BJ (cell line): ENCODE results near the gene MDGA2. TPM values are rescaled to one million over a fixed set of nuclear protein-coding genes. Genes with fewer than 3 reads are reported as not detected.

Experiments used
- CTCF ChIA-PET: fragments of 350-600 bp; formaldehyde crosslinking; extraction: SDS; loops from one replicate; lab custom pipeline; 2021; ENCODE audit warnings: antibody characterized with exemption, inconsistent platforms; lab: Yijun Ruan, JAX
- POLR2A ChIA-PET: fragments of 300-600 bp; sonication (Branson Sonifier 250); formaldehyde crosslinking; extraction: SDS; loops from one replicate; lab custom pipeline; 2021; ENCODE audit warnings: antibody characterized with exemption; lab: Charles Lee
- DNase-seq: peaks from one replicate; pipeline ENCODE4 v3.0.0-alpha.2; 2011; ENCODE audit warnings: low read depth
- H3K27me3 ChIP-seq: 2 replicates; pipeline ENCODE4 v1.6.0; 2011; ENCODE audit warnings: low read length; ENCODE audit not compliant: control insufficient read depth, insufficient read depth
- H3K36me3 ChIP-seq: 2 replicates; pipeline ENCODE4 v1.5.1; 2011; ENCODE audit warnings: low read length; ENCODE audit not compliant: control insufficient read depth, insufficient read depth
- H3K4me3 ChIP-seq: 2 replicates; pipeline ENCODE4 v1.5.1; 2011; ENCODE audit warnings: low read depth, mild to moderate bottlenecking, control low read depth, low read length
- CTCF ChIP-seq: IDR thresholded peaks from 2 replicates; pipeline ENCODE4 v1.5.1; 2011; ENCODE audit warnings: low read depth, mild to moderate bottlenecking, control low read depth, inconsistent platforms, low read length, moderate library complexity; ENCODE audit not compliant: insufficient read depth
- polyA minus RNA-seq: library from RNA; depleted of rRNA, polyadenylated mRNA; stranded (reverse); fragments of >200 nt; gene quantifications from 2 replicates; pipeline ENCODE4 v1.2.3, GENCODE V29; 2011; rRNA and poly(A)+ RNA removed
- polyA plus RNA-seq: library from polyadenylated mRNA; depleted of rRNA; stranded (reverse); fragments of >200 nt; gene quantifications from 2 replicates; pipeline ENCODE4 v1.2.3, GENCODE V29; 2011; rRNA removed

Gene MDGA2
- polyA plus RNA-seq (not detected in 2 replicates), polyA minus RNA-seq (not detected in 2 replicates)

GRCh38 chr14:47675466-47676314 lies at the start of gene MDGA2:
TSS of gene MDGA2 (minus strand) at chr14:47675605.
- CTCF ChIA-PET: no interaction called here

GRCh38 chr14:47722929-47723693 lies 47.7 kb upstream of the MDGA2 start:
- Histone ChIP-seq H3K27me3 (no peaks in the 10 kb centered on the region), H3K4me3 (no peak overlapping the region), H3K36me3 (no peaks in the 10 kb centered on the region)
- POLR2A ChIA-PET: no interaction called here
- DNase-seq: no peak
- CTCF ChIA-PET: no interaction called here
- no peak for TF ChIP-seq CTCF

More at GRCh38 chr14:47675466-47676314, at the start of gene MDGA2:
- no peak for TF ChIP-seq CTCF
- H3K36me3 ChIP-seq: no peaks in the 10 kb centered on the region
- DNase-seq: no peak
- peaks cover 2% of the 10 kb centered on the region; the same call in 1 of the 2 replicates for H3K27me3 ChIP-seq
- H3K4me3 ChIP-seq: no peak within 1 kb of the TSS
- POLR2A ChIA-PET: no interaction called here

GRCh38 chr14:47720281-47720680 lies 44.9 kb upstream of the MDGA2 start:
- Histone ChIP-seq H3K4me3 (no peak overlapping the region), H3K36me3 (no peaks in the 10 kb centered on the region), H3K27me3 (no peaks in the 10 kb centered on the region)
- POLR2A ChIA-PET: no interaction called here
- no peak for TF ChIP-seq CTCF
- no peak for DNase-seq
- CTCF ChIA-PET: no interaction called here

GRCh38 chr14:47715330-47715729 lies 39.9 kb upstream of the MDGA2 start:
- DNase-seq: no peak
- POLR2A ChIA-PET: no interaction called here
- TF ChIP-seq CTCF: no peak

GRCh38 chr14:47710581-47710980 lies 35.2 kb upstream of the MDGA2 start:
- POLR2A ChIA-PET: no interaction called here
- CTCF ChIA-PET: no interaction called here
- H3K36me3 ChIP-seq: no peaks in the 10 kb centered on the region
- no peak for TF ChIP-seq CTCF
- no peaks in the 10 kb centered on the region for H3K27me3 ChIP-seq
- DNase-seq: no peak
- no peak overlapping the region for H3K4me3 ChIP-seq

More at GRCh38 chr14:47715330-47715729, 39.9 kb upstream of the MDGA2 start:
- no peaks in the 10 kb centered on the region for H3K36me3 ChIP-seq
- CTCF ChIA-PET: no interaction called here
- H3K27me3 ChIP-seq: no peaks in the 10 kb centered on the region
- H3K4me3 ChIP-seq: no peak overlapping the region
